HG02870 (cell line): Measurements from ENCODE around the gene BPIFB2.

ENCODE experiments used
- ATAC-seq: cut with Tn5 transposase; IDR thresholded peaks from one replicate; pipeline ENCODE4 v1.9.1; 2021; ENCODE audit warnings: mild to moderate bottlenecking, moderate library complexity; ENCODE audit not compliant: unreplicated experiment

Gene BPIFB2

GRCh38 chr20:33005908-33006775 is 1.4 kb upstream of the BPIFB2 start:
- no peak for ATAC-seq

- no peak for ATAC-seq
Observed at GRCh38 chr20:33006776-33007375, 628 bp upstream of the BPIFB2 start.

- ATAC-seq: no peak
Observed at GRCh38 chr20:33008336-33009213, 1.1 kb downstream of the BPIFB2 start.

GRCh38 chr20:33009214-33010132 is 2.0 kb downstream of the BPIFB2 start:
- no peak for ATAC-seq

- no peak for ATAC-seq
Observed at GRCh38 chr20:33010133-33010504, 2.6 kb downstream of the BPIFB2 start.

- ATAC-seq: no peak
Observed at GRCh38 chr20:33010674-33011449, 3.4 kb downstream of the BPIFB2 start.

GRCh38 chr20:33012327-33013189 is 5.1 kb downstream of the BPIFB2 start:
- no peak for ATAC-seq

- ATAC-seq: no peak
Observed at GRCh38 chr20:33013701-33014326, 6.3 kb downstream of the BPIFB2 start.

GRCh38 chr20:33014336-33015113 is 7.0 kb downstream of the BPIFB2 start:
- no peak for ATAC-seq

- ATAC-seq: no peak
Observed at GRCh38 chr20:33015114-33015484, 7.6 kb downstream of the BPIFB2 start.

- ATAC-seq: no peak
Observed at GRCh38 chr20:33015700-33016580, 8.4 kb downstream of the BPIFB2 start.

- ATAC-seq: no peak
Observed at GRCh38 chr20:33016581-33017109, 9.1 kb downstream of the BPIFB2 start.

- no peak for ATAC-seq
Observed at GRCh38 chr20:33017542-33017941, 10.0 kb downstream of the BPIFB2 start.

- no peak for ATAC-seq
Observed at GRCh38 chr20:33018169-33018931, 10.8 kb downstream of the BPIFB2 start.

- no peak for ATAC-seq
Observed at GRCh38 chr20:33019465-33020277, 12.2 kb downstream of the BPIFB2 start.
